AG10803 (cell line): Measurements from ENCODE around the gene RELCH.

Source experiments
- DNase-seq: peaks from one replicate; pipeline ENCODE4 v3.0.0; 2010; ENCODE audit warnings: low read depth
- H3K4me3 ChIP-seq: 2 replicates; pipeline ENCODE4 v1.5.1; 2011; ENCODE audit warnings: mild to moderate bottlenecking, low read length, control low read depth
- TF ChIP-seq, protein P1 (sequence below): conservative IDR thresholded peaks from 2 replicates; pipeline ENCODE4 v1.5.1; 2011; ENCODE audit warnings: mild to moderate bottlenecking, low read length, control low read depth, inconsistent platforms

The RELCH gene

GRCh38 chr18:62206593-62206992 lies 19.5 kb downstream of the RELCH start:
- H3K4me3 ChIP-seq = no peak overlapping the region
- TF ChIP-seq, protein P1, sequence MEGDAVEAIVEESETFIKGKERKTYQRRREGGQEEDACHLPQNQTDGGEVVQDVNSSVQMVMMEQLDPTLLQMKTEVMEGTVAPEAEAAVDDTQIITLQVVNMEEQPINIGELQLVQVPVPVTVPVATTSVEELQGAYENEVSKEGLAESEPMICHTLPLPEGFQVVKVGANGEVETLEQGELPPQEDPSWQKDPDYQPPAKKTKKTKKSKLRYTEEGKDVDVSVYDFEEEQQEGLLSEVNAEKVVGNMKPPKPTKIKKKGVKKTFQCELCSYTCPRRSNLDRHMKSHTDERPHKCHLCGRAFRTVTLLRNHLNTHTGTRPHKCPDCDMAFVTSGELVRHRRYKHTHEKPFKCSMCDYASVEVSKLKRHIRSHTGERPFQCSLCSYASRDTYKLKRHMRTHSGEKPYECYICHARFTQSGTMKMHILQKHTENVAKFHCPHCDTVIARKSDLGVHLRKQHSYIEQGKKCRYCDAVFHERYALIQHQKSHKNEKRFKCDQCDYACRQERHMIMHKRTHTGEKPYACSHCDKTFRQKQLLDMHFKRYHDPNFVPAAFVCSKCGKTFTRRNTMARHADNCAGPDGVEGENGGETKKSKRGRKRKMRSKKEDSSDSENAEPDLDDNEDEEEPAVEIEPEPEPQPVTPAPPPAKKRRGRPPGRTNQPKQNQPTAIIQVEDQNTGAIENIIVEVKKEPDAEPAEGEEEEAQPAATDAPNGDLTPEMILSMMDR = no peak

GRCh38 chr18:62209046-62209445 lies 22.0 kb downstream of the RELCH start:
- H3K4me3 ChIP-seq = no peak overlapping the region
- DNase-seq = peak; percentile 12
- TF ChIP-seq, protein P1 = no peak

More at GRCh38 chr18:62206593-62206992, 19.5 kb downstream of the RELCH start:
- DNase-seq = no peak

- H3K4me3 ChIP-seq = no peak overlapping the region
- TF ChIP-seq, protein P1 = no peak
- no peak for DNase-seq
Observed at GRCh38 chr18:62210138-62210537, 23.1 kb downstream of the RELCH start.

GRCh38 chr18:62211325-62211828 lies 24.3 kb downstream of the RELCH start:
- DNase-seq = no peak
- TF ChIP-seq, protein P1 = no peak
- no peak overlapping the region for H3K4me3 ChIP-seq

DNA sequence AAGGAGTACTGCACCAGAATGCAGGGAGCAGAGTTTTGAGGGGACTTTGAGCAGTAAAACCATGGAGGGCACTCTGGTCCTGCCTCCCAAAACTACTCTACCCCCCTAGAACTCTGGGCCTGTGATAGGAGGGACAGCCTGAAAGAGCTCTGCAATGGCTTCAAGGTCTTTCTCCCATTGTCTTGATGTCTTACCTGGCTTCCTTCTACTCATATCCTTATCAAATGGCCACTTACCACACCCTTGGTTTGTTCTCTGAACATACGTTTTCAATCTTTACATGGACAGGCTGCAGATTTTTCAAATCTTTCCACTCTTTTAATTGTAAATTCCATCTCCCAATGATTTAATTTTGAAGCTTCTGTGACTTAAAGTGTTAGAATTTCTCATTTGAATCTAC lies 27.7 kb downstream of the RELCH start:
- TF ChIP-seq, protein P1 = no peak
- DNase-seq = no peak
- no peak overlapping the region for H3K4me3 ChIP-seq

- DNase-seq = no peak
- no peak overlapping the region for H3K4me3 ChIP-seq
- TF ChIP-seq, protein P1 = no peak
Observed at GRCh38 chr18:62224229-62224628, 37.2 kb downstream of the RELCH start.

DNA sequence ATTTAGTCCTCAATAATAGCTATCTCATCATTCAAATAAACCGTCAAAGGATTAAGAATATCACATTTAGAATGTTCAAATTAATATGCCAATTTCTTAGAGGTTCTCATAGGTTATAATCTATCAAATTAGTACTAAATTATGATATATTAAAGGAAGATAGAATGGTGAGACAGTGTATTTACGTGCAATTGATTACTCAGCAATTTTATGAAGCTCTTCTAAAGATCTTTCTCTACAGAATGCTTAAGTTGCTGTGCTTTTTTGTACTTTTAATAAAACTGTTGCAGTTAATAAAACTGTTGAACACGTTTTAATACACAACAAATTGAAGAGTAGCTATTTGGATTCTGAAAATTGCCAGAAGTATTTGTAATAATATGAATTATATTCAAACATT lies 39.0 kb downstream of the RELCH start:
- TF ChIP-seq, protein P1 = no peak

More for the DNA sequence above, 39.0 kb downstream of the RELCH start:
- no peak for DNase-seq
- H3K4me3 ChIP-seq = no peak overlapping the region
